Fibroblast of skin of scalp (primary cell): ENCODE data around the gene CBFB.

ENCODE experiments used
- DNase-seq: peaks from one replicate; pipeline ENCODE4 v3.0.0-alpha.2; 2013

Gene CBFB

GRCh38 chr16:67016681-67017420 lies 12.1 kb upstream of the CBFB start:
- no peak for DNase-seq

- DNase-seq = no peak
Observed at GRCh38 chr16:67017421-67017750, 11.6 kb upstream of the CBFB start.

- peak; percentile 93 for DNase-seq
Observed at GRCh38 chr16:67017810-67018488, 11.0 kb upstream of the CBFB start.

GRCh38 chr16:67019171-67019570 lies 9.8 kb upstream of the CBFB start:
- no peak for DNase-seq

- no peak for DNase-seq
Observed at GRCh38 chr16:67021321-67021720, 7.6 kb upstream of the CBFB start.

GRCh38 chr16:67022531-67023214 lies 6.3 kb upstream of the CBFB start:
- DNase-seq = peak; percentile 15

GRCh38 chr16:67023689-67024088 lies 5.3 kb upstream of the CBFB start:
- no peak for DNase-seq

GRCh38 chr16:67024384-67025209 lies 4.4 kb upstream of the CBFB start:
- DNase-seq = no peak

GRCh38 chr16:67025210-67025550 lies 3.8 kb upstream of the CBFB start:
- no peak for DNase-seq

- no peak for DNase-seq
Observed at GRCh38 chr16:67026570-67026969, 2.4 kb upstream of the CBFB start.

GRCh38 chr16:67027046-67027445 lies 1.9 kb upstream of the CBFB start:
- no peak for DNase-seq

- DNase-seq = no peak
Observed at GRCh38 chr16:67028167-67028695, 718 bp upstream of the CBFB start.

- peak; percentile 47 for DNase-seq
Observed at GRCh38 chr16:67029254-67030096, 526 bp downstream of the CBFB start.

- no peak for DNase-seq
Observed at GRCh38 chr16:67030221-67030962, 1.4 kb downstream of the CBFB start.

- DNase-seq = no peak
Observed at GRCh38 chr16:67034487-67034886, 5.5 kb downstream of the CBFB start.

- no peak for DNase-seq
Observed at GRCh38 chr16:67035364-67035763, 6.4 kb downstream of the CBFB start.

GRCh38 chr16:67036323-67036741 lies 7.4 kb downstream of the CBFB start:
- DNase-seq = peak; percentile 22

- no peak for DNase-seq
Observed at GRCh38 chr16:67039260-67040020, 10.5 kb downstream of the CBFB start.

- no peak for DNase-seq
Observed at GRCh38 chr16:67040166-67040565, 11.2 kb downstream of the CBFB start.

GRCh38 chr16:67040906-67041305 lies 12.0 kb downstream of the CBFB start:
- no peak for DNase-seq
